DMS114 treated with DMSO at 0.1 percent for 48 hours (cell line): ENCODE results near the gene VCAN.

Experiments
- DNase-seq: peaks from one replicate; lab custom pipeline; 2025; ENCODE audit not compliant: unreplicated experiment; lab: John Stamatoyannopoulos, UW

VCAN gene

GRCh38 chr5:83559118-83559785, 87.7 kb downstream of the VCAN start:
- no peak for DNase-seq

- DNase-seq: no peak
These were observed 90.6 kb downstream of the VCAN start for GRCh38 chr5:83562071-83562606.

- DNase-seq: no peak
These were observed 91.4 kb downstream of the VCAN start for GRCh38 chr5:83562791-83563557.

GRCh38 chr5:83563631-83564030, 92.1 kb downstream of the VCAN start:
- DNase-seq: no peak

- peak; percentile 53 for DNase-seq
These were observed 92.7 kb downstream of the VCAN start for GRCh38 chr5:83564069-83564749.

- no peak for DNase-seq
These were observed 96.2 kb downstream of the VCAN start for GRCh38 chr5:83567741-83568140.

- no peak for DNase-seq
These were observed 96.6 kb downstream of the VCAN start for GRCh38 chr5:83568186-83568585.

GRCh38 chr5:83570916-83571315, 99.4 kb downstream of the VCAN start:
- no peak for DNase-seq

- no peak for DNase-seq
These were observed 100.7 kb downstream of the VCAN start for GRCh38 chr5:83572271-83572670.

GRCh38 chr5:83576341-83576740, 104.8 kb downstream of the VCAN start:
- DNase-seq: no peak

- DNase-seq: no peak
These were observed 105.6 kb downstream of the VCAN start for GRCh38 chr5:83577036-83577636.

- DNase-seq: no peak
These were observed 112.3 kb downstream of the VCAN start for GRCh38 chr5:83583859-83584258.

- DNase-seq: no peak
These were observed 115.6 kb downstream of the VCAN start for GRCh38 chr5:83586874-83587776.

GRCh38 chr5:83589786-83590185, 118.2 kb downstream of the VCAN start:
- no peak for DNase-seq

- no peak for DNase-seq
These were observed 119.4 kb downstream of the VCAN start for GRCh38 chr5:83590966-83591365.

GRCh38 chr5:83595217-83595616, 123.7 kb downstream of the VCAN start:
- no peak for DNase-seq

GRCh38 chr5:83608122-83608521, 136.6 kb downstream of the VCAN start:
- DNase-seq: peak; percentile 56

GRCh38 chr5:83614841-83615240, 143.3 kb downstream of the VCAN start:
- DNase-seq: no peak

- no peak for DNase-seq
These were observed 156.8 kb downstream of the VCAN start for GRCh38 chr5:83628360-83628759.
